HCEC 1CT (cell line): ENCODE data around the gene IL37.
"Not testable (repeated sequence)": the region's sequence is repeated elsewhere in the genome, so short reads cannot be mapped to it uniquely, and the experiment has no call there.

ENCODE experiments used
- DNase-seq: peaks from one replicate; pipeline ENCODE4 v3.0.0-alpha.2; 2017

Gene IL37

GRCh38 chr2:112923967-112924338 lies 13.0 kb downstream of the IL37 start:
- DNase-seq: no peak

GRCh38 chr2:112924360-112924759 lies 13.4 kb downstream of the IL37 start:
- no peak for DNase-seq

GRCh38 chr2:112924821-112925220 lies 13.9 kb downstream of the IL37 start:
- no peak for DNase-seq

- no peak for DNase-seq
These were observed 15.7 kb downstream of the IL37 start for GRCh38 chr2:112926707-112927106.

GRCh38 chr2:112927745-112928144 lies 16.8 kb downstream of the IL37 start:
- DNase-seq: no peak

GRCh38 chr2:112933261-112933660 lies 22.3 kb downstream of the IL37 start:
- DNase-seq: no peak

- not testable (repeated sequence) for DNase-seq
These were observed 23.2 kb downstream of the IL37 start for GRCh38 chr2:112934117-112934516.

GRCh38 chr2:112936927-112937232 lies 25.9 kb downstream of the IL37 start:
- DNase-seq: peak; percentile 24

GRCh38 chr2:112938904-112939303 lies 27.9 kb downstream of the IL37 start:
- DNase-seq: no peak

GRCh38 chr2:112939425-112939824 lies 28.5 kb downstream of the IL37 start:
- DNase-seq: no peak

- no peak for DNase-seq
These were observed 30.1 kb downstream of the IL37 start for GRCh38 chr2:112940859-112941625.

- peak; percentile 67 for DNase-seq
These were observed 31.0 kb downstream of the IL37 start for GRCh38 chr2:112941753-112942653.

GRCh38 chr2:112942654-112943002 lies 31.7 kb downstream of the IL37 start:
- no peak for DNase-seq

GRCh38 chr2:112944971-112945370 lies 34.0 kb downstream of the IL37 start:
- no peak for DNase-seq

- no peak for DNase-seq
These were observed 35.1 kb downstream of the IL37 start for GRCh38 chr2:112946086-112946485.

GRCh38 chr2:112947374-112947773 lies 36.4 kb downstream of the IL37 start:
- no peak for DNase-seq

GRCh38 chr2:112949456-112949855 lies 38.5 kb downstream of the IL37 start:
- no peak for DNase-seq

GRCh38 chr2:112954364-112954763 lies 43.4 kb downstream of the IL37 start:
- DNase-seq: no peak

- DNase-seq: no peak
These were observed 46.5 kb downstream of the IL37 start for GRCh38 chr2:112957511-112957910.

GRCh38 chr2:112958428-112959108 lies 47.6 kb downstream of the IL37 start:
- peak; percentile 50 for DNase-seq

- no peak for DNase-seq
These were observed 48.3 kb downstream of the IL37 start for GRCh38 chr2:112959109-112959812.

- DNase-seq: no peak
These were observed 49.4 kb downstream of the IL37 start for GRCh38 chr2:112960230-112960825.
